Activated naive CD8-positive, alpha-beta T cell (primary cell): ENCODE data around the gene RPA3.
A peak's percentile ranks its signal among the peaks of the same experiment; 100 is the strongest.
"Not testable (repeated sequence)": the region's sequence is repeated elsewhere in the genome, so short reads cannot be mapped to it uniquely, and the experiment has no call there.

Experiments
- H3K27ac Mint-ChIP-seq: one replicate; pipeline ENCODE4 v1.8.0; 2021; ENCODE audit warnings: mixed read lengths
- H3K27me3 Mint-ChIP-seq: one replicate; pipeline ENCODE4 v1.8.0; 2021; ENCODE audit warnings: mixed read lengths
- H3K36me3 Mint-ChIP-seq: one replicate; pipeline ENCODE4 v1.8.0; 2021; ENCODE audit warnings: mixed read lengths
- H3K4me1 Mint-ChIP-seq: one replicate; pipeline ENCODE4 v1.8.0; 2021; ENCODE audit warnings: low read depth, mixed read lengths
- H3K4me3 Mint-ChIP-seq: one replicate; pipeline ENCODE4 v1.8.0; 2021; ENCODE audit warnings: mild to moderate bottlenecking, mixed read lengths
- H3K9me3 Mint-ChIP-seq: one replicate; pipeline ENCODE4 v1.8.0; 2021; ENCODE audit warnings: low read depth, mixed read lengths

Gene RPA3

GRCh38 chr7:7688956-7689355 lies 29.5 kb downstream of the RPA3 start:
- H3K27me3 Mint-ChIP-seq: no peaks in the 10 kb centered on the region
- H3K4me1 Mint-ChIP-seq: peaks cover 21% of the 10 kb centered on the region

GRCh38 chr7:7688310-7688709 lies 30.1 kb downstream of the RPA3 start:
- Mint-ChIP-seq H3K27ac (peak overlapping the region; percentile 25), H3K27me3 (no peaks in the 10 kb centered on the region), H3K4me3 (no peak overlapping the region), H3K9me3 (no peaks in the 10 kb centered on the region), H3K4me1 (peaks cover 21% of the 10 kb centered on the region), H3K36me3 (peaks cover 11% of the 10 kb centered on the region)

More at GRCh38 chr7:7688956-7689355, 29.5 kb downstream of the RPA3 start:
- peaks cover 11% of the 10 kb centered on the region for H3K36me3 Mint-ChIP-seq
- no peak overlapping the region for H3K27ac Mint-ChIP-seq
- no peaks in the 10 kb centered on the region for H3K9me3 Mint-ChIP-seq
- H3K4me3 Mint-ChIP-seq: no peak overlapping the region

- H3K4me3 Mint-ChIP-seq: no peak overlapping the region
- no peaks in the 10 kb centered on the region for H3K9me3 Mint-ChIP-seq
- H3K4me1 Mint-ChIP-seq: peaks cover 21% of the 10 kb centered on the region
- peaks cover 11% of the 10 kb centered on the region for H3K36me3 Mint-ChIP-seq
- H3K27ac Mint-ChIP-seq: no peak overlapping the region
- H3K27me3 Mint-ChIP-seq: no peaks in the 10 kb centered on the region
Measured at GRCh38 chr7:7687800-7688199, 30.6 kb downstream of the RPA3 start.

GRCh38 chr7:7686811-7687508 lies 31.4 kb downstream of the RPA3 start:
- H3K27me3 Mint-ChIP-seq: no peaks in the 10 kb centered on the region
- H3K9me3 Mint-ChIP-seq: no peaks in the 10 kb centered on the region
- H3K36me3 Mint-ChIP-seq: peaks cover 7% of the 10 kb centered on the region
- peak overlapping the region; percentile 19 for H3K27ac Mint-ChIP-seq
- H3K4me1 Mint-ChIP-seq: peaks cover 23% of the 10 kb centered on the region
- H3K4me3 Mint-ChIP-seq: no peak overlapping the region

- Mint-ChIP-seq H3K27me3 (no peaks in the 10 kb centered on the region), H3K27ac (no peak overlapping the region), H3K4me1 (peaks cover 42% of the 10 kb centered on the region), H3K36me3 (peaks cover 6% of the 10 kb centered on the region), H3K9me3 (peaks cover 3% of the 10 kb centered on the region), H3K4me3 (no peak overlapping the region)
Measured at GRCh38 chr7:7682861-7683260, 35.5 kb downstream of the RPA3 start.

GRCh38 chr7:7681936-7682329 lies 36.5 kb downstream of the RPA3 start:
- no peak overlapping the region for H3K27ac Mint-ChIP-seq
- H3K4me1 Mint-ChIP-seq: peaks cover 36% of the 10 kb centered on the region
- no peak overlapping the region for H3K4me3 Mint-ChIP-seq
- H3K27me3 Mint-ChIP-seq: no peaks in the 10 kb centered on the region
- peaks cover 3% of the 10 kb centered on the region for H3K9me3 Mint-ChIP-seq
- peaks cover 11% of the 10 kb centered on the region for H3K36me3 Mint-ChIP-seq

- no peak overlapping the region for H3K4me3 Mint-ChIP-seq
- peaks cover 30% of the 10 kb centered on the region for H3K4me1 Mint-ChIP-seq
- H3K9me3 Mint-ChIP-seq: peaks cover 3% of the 10 kb centered on the region
- no peaks in the 10 kb centered on the region for H3K27me3 Mint-ChIP-seq
- peaks cover 8% of the 10 kb centered on the region for H3K36me3 Mint-ChIP-seq
- H3K27ac Mint-ChIP-seq: no peak overlapping the region
Measured at GRCh38 chr7:7681191-7681935, 37.0 kb downstream of the RPA3 start.

GRCh38 chr7:7679640-7680039 lies 38.8 kb downstream of the RPA3 start:
- H3K9me3 Mint-ChIP-seq, H3K27me3 Mint-ChIP-seq: not testable (repeated sequence)
- H3K4me1 Mint-ChIP-seq: peaks cover 26% of the 10 kb centered on the region

GRCh38 chr7:7675686-7676085 lies 42.7 kb downstream of the RPA3 start:
- H3K4me3 Mint-ChIP-seq: no peak overlapping the region
- peaks cover 43% of the 10 kb centered on the region for H3K4me1 Mint-ChIP-seq
- H3K36me3 Mint-ChIP-seq: peaks cover 25% of the 10 kb centered on the region
- peak overlapping the region; percentile 72 for H3K27ac Mint-ChIP-seq
- peaks cover 3% of the 10 kb centered on the region for H3K9me3 Mint-ChIP-seq
- H3K27me3 Mint-ChIP-seq: no peaks in the 10 kb centered on the region

More at GRCh38 chr7:7679640-7680039, 38.8 kb downstream of the RPA3 start:
- not testable (repeated sequence) for H3K4me3 Mint-ChIP-seq, H3K27ac Mint-ChIP-seq
- H3K36me3 Mint-ChIP-seq: peaks cover 15% of the 10 kb centered on the region

GRCh38 chr7:7673240-7673550 lies 45.2 kb downstream of the RPA3 start:
- H3K4me1 Mint-ChIP-seq: peaks cover 48% of the 10 kb centered on the region
- H3K9me3 Mint-ChIP-seq: peaks cover 3% of the 10 kb centered on the region
- H3K36me3 Mint-ChIP-seq: peaks cover 35% of the 10 kb centered on the region
- H3K27ac Mint-ChIP-seq: peak overlapping the region; percentile 84
- H3K27me3 Mint-ChIP-seq: no peaks in the 10 kb centered on the region
- no peak overlapping the region for H3K4me3 Mint-ChIP-seq

- H3K27ac Mint-ChIP-seq: peak overlapping the region; percentile 84
- H3K4me3 Mint-ChIP-seq: peak overlapping the region; percentile 49
- H3K27me3 Mint-ChIP-seq: no peaks in the 10 kb centered on the region
- no peaks in the 10 kb centered on the region for H3K9me3 Mint-ChIP-seq
- H3K4me1 Mint-ChIP-seq: peaks cover 48% of the 10 kb centered on the region
- peaks cover 30% of the 10 kb centered on the region for H3K36me3 Mint-ChIP-seq
Measured at GRCh38 chr7:7672545-7673239, 45.7 kb downstream of the RPA3 start.

- Mint-ChIP-seq H3K27ac (peak overlapping the region; percentile 84), H3K9me3 (no peaks in the 10 kb centered on the region), H3K36me3 (peaks cover 27% of the 10 kb centered on the region), H3K27me3 (no peaks in the 10 kb centered on the region), H3K4me3 (no peak overlapping the region), H3K4me1 (peaks cover 48% of the 10 kb centered on the region)
Measured at GRCh38 chr7:7671361-7671760, 47.0 kb downstream of the RPA3 start.

GRCh38 chr7:7670490-7670889 lies 47.9 kb downstream of the RPA3 start:
- H3K36me3 Mint-ChIP-seq: peaks cover 22% of the 10 kb centered on the region
- peak overlapping the region; percentile 2 for H3K27ac Mint-ChIP-seq
- H3K4me1 Mint-ChIP-seq: peaks cover 47% of the 10 kb centered on the region
- H3K9me3 Mint-ChIP-seq: no peaks in the 10 kb centered on the region
- H3K27me3 Mint-ChIP-seq: no peaks in the 10 kb centered on the region
- no peak overlapping the region for H3K4me3 Mint-ChIP-seq

GRCh38 chr7:7668706-7669105 lies 49.7 kb downstream of the RPA3 start:
- Mint-ChIP-seq H3K4me1 (peaks cover 53% of the 10 kb centered on the region), H3K9me3 (no peaks in the 10 kb centered on the region), H3K27ac (no peak overlapping the region), H3K4me3 (no peak overlapping the region), H3K36me3 (peaks cover 21% of the 10 kb centered on the region), H3K27me3 (no peaks in the 10 kb centered on the region)

- no peaks in the 10 kb centered on the region for H3K27me3 Mint-ChIP-seq
- H3K4me3 Mint-ChIP-seq: no peak overlapping the region
- H3K4me1 Mint-ChIP-seq: peaks cover 46% of the 10 kb centered on the region
- H3K9me3 Mint-ChIP-seq: no peaks in the 10 kb centered on the region
- H3K36me3 Mint-ChIP-seq: peaks cover 13% of the 10 kb centered on the region
- H3K27ac Mint-ChIP-seq: no peak overlapping the region
Measured at GRCh38 chr7:7667187-7667586, 51.2 kb downstream of the RPA3 start.
